ENCODE measurements around the gene RPS6KC1. TPM values are rescaled to one million over a fixed set of nuclear protein-coding genes. Genes with fewer than 3 reads are reported as not detected.

RPS6KC1 gene
- total RNA-seq, 3 donors from 2014 or later (not counting 1 experiment from before 2014, with no cell fraction given), result 19.6 to 32.7 (median 24.1) TPM

DNA sequence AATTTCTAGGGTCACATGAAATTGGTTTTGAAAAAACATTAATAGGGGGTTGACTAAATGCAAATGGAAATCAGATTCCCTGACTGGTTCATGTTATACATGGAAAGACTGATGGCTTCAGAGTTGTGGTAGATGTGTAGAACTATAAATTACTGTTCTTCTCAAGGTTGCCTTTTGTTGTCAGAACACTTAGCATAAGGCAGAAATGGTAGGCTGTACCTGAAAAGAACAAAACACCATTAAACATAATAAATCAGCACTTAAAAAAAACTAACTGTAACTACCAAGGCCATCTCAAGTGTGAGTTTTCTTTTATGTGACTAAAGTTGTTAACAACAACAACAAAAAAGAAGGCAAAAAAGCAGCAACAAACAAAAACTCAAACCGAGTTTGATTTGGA lies 111.8 kb downstream of the RPS6KC1 start:
- Histone ChIP-seq H3K4me1 (ENCODE audit: control insufficient read depth, insufficient read depth, low read length) (no peaks in the 10 kb centered on the region), H3K36me3 (ENCODE audit: control insufficient read depth, insufficient read depth, low read length) (peaks cover 2% of the 10 kb centered on the region), H3K4me3 (ENCODE audit: low read length) (no peak overlapping the region), H3K27ac (ENCODE audit: low read length) (no peak overlapping the region), H3K27me3 (ENCODE audit: control insufficient read depth, insufficient read depth, low read length) (no peaks in the 10 kb centered on the region), H3K9me3 (ENCODE audit: control insufficient read depth, insufficient read depth, low read length) (no peaks in the 10 kb centered on the region)
- TF ChIP-seq, protein P1, sequence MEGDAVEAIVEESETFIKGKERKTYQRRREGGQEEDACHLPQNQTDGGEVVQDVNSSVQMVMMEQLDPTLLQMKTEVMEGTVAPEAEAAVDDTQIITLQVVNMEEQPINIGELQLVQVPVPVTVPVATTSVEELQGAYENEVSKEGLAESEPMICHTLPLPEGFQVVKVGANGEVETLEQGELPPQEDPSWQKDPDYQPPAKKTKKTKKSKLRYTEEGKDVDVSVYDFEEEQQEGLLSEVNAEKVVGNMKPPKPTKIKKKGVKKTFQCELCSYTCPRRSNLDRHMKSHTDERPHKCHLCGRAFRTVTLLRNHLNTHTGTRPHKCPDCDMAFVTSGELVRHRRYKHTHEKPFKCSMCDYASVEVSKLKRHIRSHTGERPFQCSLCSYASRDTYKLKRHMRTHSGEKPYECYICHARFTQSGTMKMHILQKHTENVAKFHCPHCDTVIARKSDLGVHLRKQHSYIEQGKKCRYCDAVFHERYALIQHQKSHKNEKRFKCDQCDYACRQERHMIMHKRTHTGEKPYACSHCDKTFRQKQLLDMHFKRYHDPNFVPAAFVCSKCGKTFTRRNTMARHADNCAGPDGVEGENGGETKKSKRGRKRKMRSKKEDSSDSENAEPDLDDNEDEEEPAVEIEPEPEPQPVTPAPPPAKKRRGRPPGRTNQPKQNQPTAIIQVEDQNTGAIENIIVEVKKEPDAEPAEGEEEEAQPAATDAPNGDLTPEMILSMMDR (IDR thresholded peaks at IDR 0.05), result no peak
- intact Hi-C loops (cut with micrococcal nuclease), result no loop called here
- peaks cover 0 to 11% of the 10 kb centered on the region in 2 donors for H3K4me1 Mint-ChIP-seq
- no peaks in the 10 kb centered on the region for H3K36me3 Mint-ChIP-seq
- H3K4me3 Mint-ChIP-seq, result no peak overlapping the region
- no peaks in the 10 kb centered on the region for H3K27me3 Mint-ChIP-seq (ENCODE audit: low read depth in 2 of 2)
- WGBS (ENCODE audit: insufficient coverage), result 92% methylated on average over 1 of the region's 1 CpG
- H3K27ac Mint-ChIP-seq, result no peak overlapping the region
- DNase-seq (no peak), ATAC-seq (no peak)
- H3K9me3 Mint-ChIP-seq, result peaks cover 0 to 3% of the 10 kb centered on the region in 2 donors

DNA sequence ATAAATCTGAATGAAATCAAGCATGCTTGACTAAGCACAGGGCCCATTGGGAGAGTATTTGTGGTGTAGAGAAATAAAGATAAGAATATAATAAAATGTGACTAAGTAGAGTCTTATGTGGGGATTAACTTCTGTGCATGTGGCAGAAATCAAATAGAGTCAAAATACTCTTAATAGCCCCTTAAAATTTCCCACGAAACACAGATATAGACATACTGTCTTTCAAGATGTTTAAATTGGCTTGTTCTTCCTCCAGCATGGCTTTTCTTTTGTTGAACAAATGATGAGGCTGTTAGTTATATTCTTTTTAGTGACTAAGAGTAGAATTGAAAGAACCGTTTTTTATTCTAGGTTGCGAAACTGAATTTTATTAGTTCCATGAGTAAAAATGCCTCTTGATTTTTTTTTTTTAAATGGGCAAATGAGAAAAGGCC lies 112.3 kb downstream of the RPS6KC1 start:
- peaks cover 0 to 11% of the 10 kb centered on the region in 2 donors for H3K4me1 Mint-ChIP-seq
- H3K4me3 ChIP-seq (ENCODE audit: low read length), result no peak overlapping the region
- no peaks in the 10 kb centered on the region for H3K27me3 Mint-ChIP-seq (ENCODE audit: low read depth in 2 of 2)
- DNase-seq, result no peak
- TF ChIP-seq, protein P1 (IDR thresholded peaks at IDR 0.05), result no peak
- H3K36me3 Mint-ChIP-seq, result no peaks in the 10 kb centered on the region
- no peaks in the 10 kb centered on the region for H3K9me3 ChIP-seq (ENCODE audit: control insufficient read depth, insufficient read depth, low read length)
- no peak overlapping the region for H3K4me3 Mint-ChIP-seq
- WGBS (ENCODE audit: insufficient coverage), result 100% methylated on average over 2 of the region's 3 CpGs
- ATAC-seq, result no peak
- peaks cover 0 to 3% of the 10 kb centered on the region in 2 donors for H3K9me3 Mint-ChIP-seq
- peaks cover under 1% of the 10 kb centered on the region for H3K36me3 ChIP-seq (ENCODE audit: control insufficient read depth, insufficient read depth, low read length)
- H3K27ac Mint-ChIP-seq, result peak overlapping the region in 1 of 2 donors; percentile 2
- intact Hi-C loops (cut with micrococcal nuclease), result no loop called here
- H3K4me1 ChIP-seq (ENCODE audit: control insufficient read depth, insufficient read depth, low read length), result no peaks in the 10 kb centered on the region
- H3K27me3 ChIP-seq (ENCODE audit: control insufficient read depth, insufficient read depth, low read length), result no peaks in the 10 kb centered on the region
- no peak overlapping the region for H3K27ac ChIP-seq (ENCODE audit: low read length)

GRCh38 chr1:213164561-213164960 lies 113.5 kb downstream of the RPS6KC1 start:
- H3K27me3 ChIP-seq (ENCODE audit: control insufficient read depth, insufficient read depth, low read length), result no peaks in the 10 kb centered on the region
- no peak overlapping the region for H3K27ac ChIP-seq (ENCODE audit: low read length)
- Mint-ChIP-seq H3K4me3 (no peak overlapping the region), H3K27ac (no peak overlapping the region), H3K9me3 (peaks cover 0 to 3% of the 10 kb centered on the region in 2 donors), H3K4me1 (peaks cover 0 to 11% of the 10 kb centered on the region in 2 donors), H3K36me3 (no peaks in the 10 kb centered on the region), H3K27me3 (ENCODE audit: low read depth in 2 of 2) (no peaks in the 10 kb centered on the region)
- H3K4me1 ChIP-seq (ENCODE audit: control insufficient read depth, insufficient read depth, low read length), result no peaks in the 10 kb centered on the region
- over 99% methylated on average over 3 of the region's 3 CpGs for WGBS (ENCODE audit: insufficient coverage)
- DNase-seq, result no peak
- H3K36me3 ChIP-seq (ENCODE audit: control insufficient read depth, insufficient read depth, low read length), result no peaks in the 10 kb centered on the region
- H3K4me3 ChIP-seq (ENCODE audit: low read length), result no peak overlapping the region
- intact Hi-C loops (cut with micrococcal nuclease), result no loop called here
- no peak for ATAC-seq
- H3K9me3 ChIP-seq (ENCODE audit: control insufficient read depth, insufficient read depth, low read length), result no peaks in the 10 kb centered on the region
- TF ChIP-seq, protein P1 (IDR thresholded peaks at IDR 0.05), result no peak

- no peak for ATAC-seq
- Mint-ChIP-seq H3K4me3 (no peak overlapping the region), H3K27me3 (ENCODE audit: low read depth in 2 of 2) (no peaks in the 10 kb centered on the region), H3K9me3 (no peaks in the 10 kb centered on the region), H3K36me3 (no peaks in the 10 kb centered on the region), H3K4me1 (peaks cover 0 to 11% of the 10 kb centered on the region in 2 donors), H3K27ac (no peak overlapping the region)
- H3K36me3 ChIP-seq (ENCODE audit: control insufficient read depth, insufficient read depth, low read length), result no peaks in the 10 kb centered on the region
- H3K27me3 ChIP-seq (ENCODE audit: control insufficient read depth, insufficient read depth, low read length), result no peaks in the 10 kb centered on the region
- H3K9me3 ChIP-seq (ENCODE audit: control insufficient read depth, insufficient read depth, low read length), result no peaks in the 10 kb centered on the region
- H3K4me1 ChIP-seq (ENCODE audit: control insufficient read depth, insufficient read depth, low read length), result no peaks in the 10 kb centered on the region
- intact Hi-C loops (cut with micrococcal nuclease), result no loop called here
- TF ChIP-seq, protein P1 (IDR thresholded peaks at IDR 0.05), result no peak
- no peak overlapping the region for H3K27ac ChIP-seq (ENCODE audit: low read length)
- H3K4me3 ChIP-seq (ENCODE audit: low read length), result no peak overlapping the region
- WGBS (ENCODE audit: insufficient coverage), result 67% methylated on average over 3 of the region's 3 CpGs
- DNase-seq, result no peak
These were observed 115.8 kb downstream of the RPS6KC1 start for GRCh38 chr1:213166852-213167251.

All from natural killer cell (primary cell).